Gastroesophageal sphincter (tissue), 3 donors: ENCODE data around the gene ADARB1.

Experiments
- CTCF ChIP-seq, 4 experiments: fragments of 200-600 bp in 2 of 4; fragments of 450-650 bp in 2 of 4; sonication (generic) in 1 of 4; IDR thresholded peaks; one replicate each; pipeline ENCODE4 v1.5.1; 2017 to 2019; ENCODE audit warnings: antibody characterized with exemption in 4 of 4, mild to moderate bottlenecking in 2 of 4, moderate library complexity in 2 of 4
- POLR2A ChIP-seq, 2 donors: fragments of 450-650 bp; IDR thresholded peaks; one replicate each; pipeline ENCODE4 v1.6.1; 2017; ENCODE audit warnings: antibody characterized with exemption in 2 of 2, mild to moderate bottlenecking in 2 of 2, moderate library complexity in 1 of 2

- TF ChIP-seq CTCF (IDR thresholded peaks at IDR 0.05) (no peak), POLR2A (IDR thresholded peaks at IDR 0.05) (no peak)
These were observed 27.1 kb upstream of the ADARB1 start for GRCh38 chr21:45047257-45047656.
